B cell (primary cell): ENCODE results near the gene AIRE. TPM values are rescaled to one million over a fixed set of nuclear protein-coding genes. Genes with fewer than 3 reads are reported as not detected.

ENCODE experiments used
- ATAC-seq: fragments of 200-7000 bp; cut with Tn5 transposase; one replicate; pipeline ENCODE4 v1.10.0; 2021; ENCODE audit warnings: low read depth, mild to moderate bottlenecking, moderate number of reproducible peaks, moderate library complexity
- CTCF ChIA-PET: fragments of 350-600 bp; sonication (Branson Sonifier 250); formaldehyde crosslinking; loops from one replicate; lab custom pipeline; 2021; ENCODE audit warnings: antibody characterized with exemption, inconsistent platforms; lab: Charles Lee
- POLR2A ChIA-PET: fragments of 350-600 bp; sonication (Branson Sonifier 250); formaldehyde crosslinking; loops from one replicate; lab custom pipeline; 2021; ENCODE audit warnings: antibody characterized with exemption; lab: Charles Lee
- DNase-seq: peaks from one replicate; pipeline ENCODE4 v3.0.0; 2013
- H2AFZ ChIP-seq: 2 replicates; pipeline ENCODE4 v1.6.1; 2012; ENCODE audit warnings: mild to moderate bottlenecking, low read depth, low read length; ENCODE audit not compliant: insufficient read depth, poor library complexity, severe bottlenecking
- H3K27ac ChIP-seq, 2 donors: 1 replicate in 1 of 2; 2 replicates in 1 of 2; pipeline ENCODE4 v1.5.1; 2012 to 2013; ENCODE audit warnings: low read length in 2 of 2, mild to moderate bottlenecking in 2 of 2, moderate library complexity in 1 of 2
- H3K27me3 ChIP-seq, 4 experiments: fragments of 200-600 bp in 1 of 4; sonication (generic) in 1 of 4; replicated peaks in 1 of 4; 1 replicate in 2 of 4; 2 replicates in 2 of 4; pipeline versions ENCODE4 v1.6.1 to v1.7.0; 2013 to 2016; ENCODE audit warnings: low read length in 3 of 4, mild to moderate bottlenecking in 2 of 4, mixed read lengths in 1 of 4, moderate library complexity in 1 of 4; ENCODE audit not compliant: insufficient read depth in 4 of 4, control insufficient read depth in 3 of 4; ENCODE audit errors: control extremely low read depth in 1 of 4
- H3K36me3 ChIP-seq, 2 experiments: replicated peaks in 1 of 2; 1 replicate in 1 of 2; 2 replicates in 1 of 2; pipeline versions ENCODE4 v1.6.1 to v1.7.1; 2013; ENCODE audit warnings: low read length in 1 of 2; ENCODE audit not compliant: insufficient read depth in 2 of 2, control insufficient read depth in 1 of 2; ENCODE audit errors: control extremely low read depth in 1 of 2, extremely low read depth in 1 of 2
- H3K4me1 ChIP-seq, 2 donors: fragments of 200-600 bp in 1 of 2; sonication (generic) in 1 of 2; 1 replicate in 1 of 2; 2 replicates in 1 of 2; pipeline versions ENCODE4 v1.5.1 to v1.6.1; 2013 to 2017; ENCODE audit warnings: low read length in 2 of 2; ENCODE audit not compliant: control insufficient read depth in 2 of 2, insufficient read depth in 2 of 2
- H3K4me2 ChIP-seq: replicated peaks from 2 replicates; pipeline ENCODE3; 2012; ENCODE audit warnings: mild to moderate bottlenecking, low read depth, low read length; ENCODE audit not compliant: poor library complexity, severe bottlenecking
- H3K4me3 ChIP-seq, 5 experiments: fragments of 200-600 bp in 1 of 5; sonication (generic) in 1 of 5; 1 replicate in 3 of 5; 2 replicates in 2 of 5; pipeline versions ENCODE4 v1.5.1 to v1.7.0; 2011 to 2016; ENCODE audit warnings: low read length in 4 of 5, mild to moderate bottlenecking in 4 of 5, low read depth in 2 of 5, control low read depth in 1 of 5, moderate library complexity in 1 of 5; ENCODE audit not compliant: insufficient read depth in 1 of 5; ENCODE audit errors: control extremely low read depth in 1 of 5, extremely low read depth in 1 of 5
- H3K79me2 ChIP-seq: fragments of 200-600 bp; sonication (generic); one replicate; pipeline ENCODE4 v1.6.0; 2016; ENCODE audit warnings: low read length; ENCODE audit not compliant: control insufficient read depth, insufficient read depth
- H3K9ac ChIP-seq: fragments of 200-600 bp; sonication (generic); 2 replicates; pipeline ENCODE4 v1.6.1; 2017; ENCODE audit warnings: mild to moderate bottlenecking, low read length, moderate library complexity
- H3K9me3 ChIP-seq, 3 donors: one replicate each; pipeline versions ENCODE4 v1.6.1 to v1.7.1; 2013; ENCODE audit warnings: low read length in 2 of 3; ENCODE audit not compliant: control insufficient read depth in 2 of 3, insufficient read depth in 1 of 3; ENCODE audit errors: control extremely low read depth in 1 of 3
- H4K20me1 ChIP-seq: 2 replicates; pipeline ENCODE4 v1.6.0; 2012; ENCODE audit warnings: mild to moderate bottlenecking, low read length; ENCODE audit not compliant: insufficient read depth, control insufficient read depth, poor library complexity, severe bottlenecking
- H3K27ac Mint-ChIP-seq: one replicate; pipeline ENCODE4 v1.8.0; 2021; ENCODE audit warnings: mixed read lengths
- H3K27me3 Mint-ChIP-seq: one replicate; pipeline ENCODE4 v1.8.0; 2021; ENCODE audit warnings: mixed read lengths
- H3K4me1 Mint-ChIP-seq: one replicate; pipeline ENCODE4 v1.8.0; 2021; ENCODE audit warnings: mixed read lengths
- H3K4me3 Mint-ChIP-seq: one replicate; pipeline ENCODE4 v1.8.0; 2021; ENCODE audit warnings: mixed read lengths
- H3K9me3 Mint-ChIP-seq: one replicate; pipeline ENCODE4 v1.8.0; 2022; ENCODE audit warnings: mixed read lengths; ENCODE audit not compliant: insufficient read depth
- EZH2 ChIP-seq: IDR thresholded peaks from 2 replicates; pipeline ENCODE4 v1.6.1; 2012; ENCODE audit warnings: borderline replicate concordance, low read depth, mild to moderate bottlenecking, moderate library complexity, low read length; ENCODE audit not compliant: insufficient read depth, poor library complexity, severe bottlenecking
- WGBS: methylation state at CpG from one replicate; pipeline ENCODE4 v1.1.5; 2013; ENCODE audit warnings: missing lambda C conversion rate; ENCODE audit not compliant: insufficient coverage; 5-methylcytosine and 5-hydroxymethylcytosine counted together
- intact Hi-C: fragments of 100-400 bp; cut with micrococcal nuclease; formaldehyde crosslinking; loops from one replicate; pipeline ENCODE4 v1.10.0; 2022
- polyA plus RNA-seq: library from polyadenylated mRNA; depleted of rRNA; stranded (reverse); fragments of >200 nt; gene quantifications from 2 replicates; pipeline ENCODE4 v1.2.3, GENCODE V29; 2012
- total RNA-seq, 2 donors: library from RNA; stranded (reverse); fragments of 120-200 nt in 1 of 2; gene quantifications; 1 replicate in 1 of 2; 2 replicates in 1 of 2; pipeline versions ENCODE4 v1.2.3 to v1.2.4, GENCODE V29; 2013 to 2022
- TF ChIP-seq, protein P1 (sequence below): fragments of 200-600 bp; IDR thresholded peaks from one replicate; pipeline ENCODE4 v1.8.0; 2022; ENCODE audit warnings: antibody characterized with exemption, mild to moderate bottlenecking

Gene AIRE
- total and polyA plus RNA-seq, 2 donors (not counting 1 experiment from before 2014, with no cell fraction given): 0.37 TPM; not detected in 1

DNA sequence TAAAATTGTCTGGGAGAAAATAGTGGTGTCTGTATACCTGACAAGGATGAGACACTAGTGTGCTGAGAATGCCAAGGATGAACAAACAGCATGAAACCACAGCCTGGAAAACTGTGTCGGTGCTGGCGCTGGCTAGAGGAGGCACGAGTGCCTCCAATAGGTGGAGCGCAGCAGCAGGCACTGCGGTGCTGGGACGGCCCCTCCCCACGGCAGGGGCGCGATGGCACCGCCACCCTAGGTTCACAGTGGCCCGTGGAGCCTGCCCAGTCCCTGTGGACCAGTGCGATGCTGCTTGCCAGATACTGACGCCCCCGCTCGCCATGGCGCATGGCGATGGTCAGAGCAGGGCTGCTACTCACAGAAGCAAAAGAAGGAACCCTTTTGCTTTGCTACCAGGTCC lies 46.7 kb downstream of the AIRE start:
- peaks cover 42% of the 10 kb centered on the region for H4K20me1 ChIP-seq
- no peak overlapping the region for H2AFZ ChIP-seq
- 94% methylated on average over 17 of the region's 17 CpGs for WGBS
- H3K4me2 ChIP-seq: no peak overlapping the region
- no peak overlapping the region for H3K4me3 ChIP-seq
- Mint-ChIP-seq H3K27ac (no peak overlapping the region), H3K9me3 (no peaks in the 10 kb centered on the region), H3K4me3 (no peak overlapping the region), H3K27me3 (no peaks in the 10 kb centered on the region), H3K4me1 (no peaks in the 10 kb centered on the region)
- H3K27ac ChIP-seq: no peak overlapping the region
- no peaks in the 10 kb centered on the region for H3K9me3 ChIP-seq
- no peak for ATAC-seq
- H3K36me3 ChIP-seq: peaks cover 0 to 30% of the 10 kb centered on the region in 2 experiments
- H3K9ac ChIP-seq: no peak overlapping the region
- POLR2A ChIA-PET: no interaction called here
- TF ChIP-seq, protein P1, sequence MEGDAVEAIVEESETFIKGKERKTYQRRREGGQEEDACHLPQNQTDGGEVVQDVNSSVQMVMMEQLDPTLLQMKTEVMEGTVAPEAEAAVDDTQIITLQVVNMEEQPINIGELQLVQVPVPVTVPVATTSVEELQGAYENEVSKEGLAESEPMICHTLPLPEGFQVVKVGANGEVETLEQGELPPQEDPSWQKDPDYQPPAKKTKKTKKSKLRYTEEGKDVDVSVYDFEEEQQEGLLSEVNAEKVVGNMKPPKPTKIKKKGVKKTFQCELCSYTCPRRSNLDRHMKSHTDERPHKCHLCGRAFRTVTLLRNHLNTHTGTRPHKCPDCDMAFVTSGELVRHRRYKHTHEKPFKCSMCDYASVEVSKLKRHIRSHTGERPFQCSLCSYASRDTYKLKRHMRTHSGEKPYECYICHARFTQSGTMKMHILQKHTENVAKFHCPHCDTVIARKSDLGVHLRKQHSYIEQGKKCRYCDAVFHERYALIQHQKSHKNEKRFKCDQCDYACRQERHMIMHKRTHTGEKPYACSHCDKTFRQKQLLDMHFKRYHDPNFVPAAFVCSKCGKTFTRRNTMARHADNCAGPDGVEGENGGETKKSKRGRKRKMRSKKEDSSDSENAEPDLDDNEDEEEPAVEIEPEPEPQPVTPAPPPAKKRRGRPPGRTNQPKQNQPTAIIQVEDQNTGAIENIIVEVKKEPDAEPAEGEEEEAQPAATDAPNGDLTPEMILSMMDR: no peak
- no peak for TF ChIP-seq EZH2
- DNase-seq: no peak
- no peaks in the 10 kb centered on the region for H3K79me2 ChIP-seq
- H3K27me3 ChIP-seq: no peaks in the 10 kb centered on the region
- CTCF ChIA-PET: no interaction called here
- intact Hi-C loops: no loop called here
- no peaks in the 10 kb centered on the region for H3K4me1 ChIP-seq

DNA sequence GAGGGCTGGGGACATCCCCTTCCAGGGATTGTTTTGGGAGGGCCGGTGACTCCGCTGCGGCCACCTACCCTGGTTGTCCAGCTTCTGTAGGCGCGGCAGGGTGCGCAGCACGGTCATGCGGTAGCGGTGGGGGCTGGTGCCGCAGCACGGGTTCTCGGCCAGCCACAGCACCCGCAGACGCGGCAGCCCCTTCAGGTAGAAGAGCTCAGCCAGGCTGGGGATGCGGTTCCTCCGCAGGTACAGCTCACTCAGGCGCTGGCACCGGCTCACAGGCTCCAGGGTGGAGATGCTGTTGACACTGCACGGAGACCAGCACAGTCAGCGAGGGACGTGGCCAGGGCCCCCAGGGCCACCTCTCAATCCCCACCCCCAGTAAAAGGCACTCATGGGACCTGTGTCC lies 47.3 kb downstream of the AIRE start:
- H3K9me3 Mint-ChIP-seq: no peaks in the 10 kb centered on the region
- Histone ChIP-seq H3K4me2 (no peak overlapping the region), H3K79me2 (no peaks in the 10 kb centered on the region), H3K27me3 (no peaks in the 10 kb centered on the region), H3K36me3 (peaks cover 0 to 33% of the 10 kb centered on the region in 2 experiments), H2AFZ (no peak overlapping the region), H3K4me1 (peaks cover 0 to under 1% of the 10 kb centered on the region in 2 donors), H3K9me3 (no peaks in the 10 kb centered on the region), H3K27ac (no peak overlapping the region), H4K20me1 (peaks cover 42% of the 10 kb centered on the region), H3K4me3 (no peak overlapping the region), H3K9ac (no peak overlapping the region)
- H3K27me3 Mint-ChIP-seq: no peaks in the 10 kb centered on the region
- H3K27ac Mint-ChIP-seq: no peak overlapping the region
- ChIA-PET CTCF (no interaction called here), POLR2A (no interaction called here)
- H3K4me1 Mint-ChIP-seq: peaks cover 4% of the 10 kb centered on the region
- ATAC-seq (no peak), DNase-seq (no peak)
- no peak overlapping the region for H3K4me3 Mint-ChIP-seq
- intact Hi-C loops: no loop called here
- WGBS: 97% methylated on average over 22 of the region's 22 CpGs
- TF ChIP-seq EZH2: no peak
- TF ChIP-seq, protein P1: no peak
